Right renal pelvis (tissue), 4 donors: ENCODE measurements around the gene C1QL3. TPM values are rescaled to one million over a fixed set of nuclear protein-coding genes. Genes with fewer than 3 reads are reported as not detected.

Experiments
- DNase-seq, 4 donors: peaks; one replicate each; pipeline ENCODE4 v3.0.0-alpha.2; 2013; ENCODE audit warnings: low read depth in 4 of 4, low spot score in 3 of 4, missing footprints in 1 of 4
- polyA plus RNA-seq, 4 donors: library from polyadenylated mRNA; unstranded; fragments of 120-200 nt; gene quantifications; one replicate each; pipeline ENCODE4 v1.2.1, GENCODE V29; 2013; ENCODE audit not compliant: insufficient read length in 4 of 4

Gene C1QL3
- polyA plus RNA-seq, 4 donors = 1.4 to 3.4 (median 2.1) TPM

DNA sequence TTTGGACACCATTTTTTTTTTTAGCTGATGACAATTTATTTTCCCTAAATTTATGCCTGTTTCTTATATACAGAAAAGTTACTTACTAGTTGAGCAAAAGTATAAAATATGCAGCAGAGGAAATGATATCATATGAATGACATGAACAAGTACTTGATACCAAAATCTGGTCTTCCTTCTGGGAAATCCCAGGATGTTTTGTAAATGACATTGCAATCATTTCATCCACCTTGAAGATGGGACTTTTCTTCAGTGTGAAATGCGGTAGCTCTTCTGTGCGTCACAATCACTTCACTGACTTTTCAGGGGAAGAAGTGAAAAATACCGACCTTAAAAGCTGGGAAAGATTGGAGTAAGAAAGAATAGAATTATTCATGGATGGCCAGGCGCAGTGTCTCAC is 23.8 kb downstream of the C1QL3 start:
- DNase-seq = no peak

DNA sequence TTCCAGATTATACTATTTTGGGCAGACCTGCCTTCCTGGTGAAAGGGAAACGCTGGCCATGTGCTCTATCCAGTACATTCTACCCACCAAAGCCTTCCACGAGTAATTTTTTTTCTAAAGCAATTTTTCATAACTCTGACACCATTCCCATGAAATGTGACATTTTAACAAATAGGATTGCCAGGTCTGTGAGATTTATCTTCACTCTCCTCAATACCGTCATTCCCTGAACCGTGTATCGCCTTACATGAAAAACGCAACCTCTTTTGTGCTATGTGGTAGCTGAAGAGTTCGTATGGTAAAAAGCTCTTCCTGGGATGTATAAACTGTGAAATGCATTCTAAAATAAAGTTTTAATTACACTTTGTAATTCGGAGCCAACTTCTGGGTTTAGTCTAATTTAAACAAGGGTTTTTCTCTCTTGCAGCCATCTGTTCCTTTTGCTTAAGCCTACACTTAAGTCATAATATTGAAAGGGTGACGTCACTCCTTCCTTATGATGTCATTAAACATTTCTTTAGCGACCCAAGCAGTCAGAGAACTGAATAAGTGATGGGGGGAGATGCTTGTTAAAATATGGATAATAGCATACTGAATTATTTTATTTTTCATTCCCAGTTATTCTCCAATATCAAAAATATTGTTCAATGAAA is 27.7 kb downstream of the C1QL3 start:
- DNase-seq = no peak

DNA sequence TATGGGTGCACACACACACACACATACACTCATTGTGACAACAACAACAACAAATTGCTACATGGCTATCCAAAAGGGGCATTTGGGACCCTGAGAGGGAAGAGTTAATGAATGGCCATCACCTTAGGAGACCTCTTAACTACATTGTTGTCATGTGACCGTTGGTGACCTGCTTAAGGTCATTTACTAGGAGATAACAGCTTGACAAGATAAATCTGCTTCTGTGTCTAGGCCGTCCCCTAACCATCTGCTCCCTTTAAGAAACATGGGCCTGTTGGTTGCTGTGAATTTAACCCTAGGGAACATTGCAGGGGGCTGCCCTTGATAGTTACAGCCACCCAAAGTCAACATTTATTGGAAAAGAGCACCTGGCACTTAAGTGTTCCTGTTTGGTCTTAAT is 29.7 kb downstream of the C1QL3 start:
- no peak for DNase-seq

DNA sequence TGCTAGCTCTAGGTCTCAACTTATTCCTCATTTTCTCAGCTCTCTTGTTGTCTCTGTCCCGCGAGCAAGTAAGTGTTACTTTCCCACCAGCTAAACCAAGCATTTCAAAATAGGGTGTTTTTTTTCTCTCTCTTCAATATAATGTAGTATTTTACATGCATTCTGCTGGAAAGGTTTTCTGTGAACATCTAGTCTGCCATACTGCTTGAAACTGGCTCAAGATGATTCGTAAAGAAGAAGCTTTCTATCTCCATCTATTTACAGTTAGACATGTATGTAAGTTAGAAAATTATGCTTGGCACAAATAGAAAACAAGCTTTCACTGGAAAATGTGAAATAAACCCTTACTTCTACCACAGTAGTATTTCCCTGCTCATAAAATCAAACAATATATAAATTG is 31.2 kb downstream of the C1QL3 start:
- no peak for DNase-seq

DNA sequence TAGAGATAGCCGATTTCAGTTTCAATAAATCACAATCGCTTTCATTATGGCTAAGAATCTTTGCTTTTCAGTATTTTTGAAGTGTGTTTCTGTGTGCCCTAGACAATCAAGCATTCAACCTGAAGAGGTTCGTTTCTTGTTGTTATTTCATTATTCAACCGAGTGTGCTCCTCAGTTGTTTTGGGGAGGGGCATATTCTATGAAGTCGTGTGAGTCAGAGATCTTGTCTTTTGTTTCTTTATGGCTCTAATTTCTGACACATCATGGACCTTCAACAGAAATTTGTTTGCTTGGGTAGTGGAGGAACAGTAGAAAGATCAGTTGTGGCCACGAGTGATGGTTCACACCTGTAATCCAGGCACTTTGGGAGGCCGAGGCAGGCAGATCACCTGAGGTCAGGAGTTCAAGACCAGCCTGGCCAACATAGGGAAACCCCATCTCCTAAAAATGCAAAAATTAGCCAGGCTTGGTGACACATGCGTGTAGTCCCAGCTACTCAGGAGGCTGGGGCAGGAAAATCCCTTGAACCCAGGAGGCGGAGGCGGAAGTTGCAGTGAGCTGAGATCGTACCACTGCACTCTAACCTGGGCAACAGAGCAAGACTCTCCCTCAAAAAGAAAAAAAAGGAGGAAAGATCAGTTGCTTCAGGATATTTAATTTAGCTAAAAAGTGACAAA is 38.3 kb downstream of the C1QL3 start:
- DNase-seq = no peak

DNA sequence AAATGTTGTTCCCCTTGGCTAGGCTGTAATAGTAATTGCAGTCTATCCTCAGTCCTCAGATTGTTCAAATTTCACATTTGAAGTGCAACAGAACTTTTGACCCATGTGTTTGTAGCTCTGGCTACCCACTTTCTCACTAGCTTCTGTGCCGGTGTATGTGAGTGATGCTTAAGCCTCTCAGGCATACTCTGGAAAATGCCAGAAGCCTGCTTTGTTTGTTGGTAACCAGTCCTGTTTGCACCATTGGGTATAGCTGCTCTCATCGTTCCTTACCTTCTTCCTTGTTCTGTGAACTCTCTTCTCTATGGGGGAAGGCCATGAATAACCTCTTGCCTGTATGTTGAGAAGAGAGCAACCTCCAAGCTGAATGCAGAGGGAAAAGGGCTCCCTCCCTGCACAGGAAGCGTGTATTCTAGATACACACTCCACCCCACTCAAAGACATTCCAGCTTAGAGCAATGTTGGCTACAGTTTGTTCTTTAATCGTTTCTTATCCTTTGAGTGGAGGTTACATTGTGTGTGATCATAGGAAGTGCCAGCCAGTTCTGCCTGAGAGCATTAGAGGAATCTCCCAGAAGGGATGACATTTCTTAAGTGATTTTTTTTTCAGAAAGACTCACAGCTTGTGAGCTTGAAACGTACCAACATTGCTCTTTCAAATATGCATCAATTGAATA is 40.5 kb downstream of the C1QL3 start:
- DNase-seq = peak in 1 of 4 donors; percentile 6

DNA sequence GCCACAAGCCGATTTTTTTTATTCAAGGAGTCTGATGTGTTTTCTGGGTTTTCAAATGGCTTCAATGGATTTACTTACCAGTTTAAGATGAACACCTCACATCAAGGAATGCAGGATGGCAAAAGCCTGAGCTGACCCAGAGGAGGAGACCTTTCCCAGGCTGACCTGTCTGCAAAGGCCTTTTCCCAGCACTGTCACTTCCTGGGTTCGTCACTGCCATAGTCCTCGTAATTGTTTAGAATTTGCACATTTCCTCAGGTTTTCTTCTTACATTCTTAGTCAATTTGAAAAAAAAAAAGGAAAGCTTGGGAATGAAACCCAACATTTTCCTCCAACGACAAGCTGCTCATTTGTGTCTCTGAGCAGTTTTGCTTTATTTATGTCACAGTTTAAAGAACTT is 42.9 kb downstream of the C1QL3 start:
- no peak for DNase-seq

DNA sequence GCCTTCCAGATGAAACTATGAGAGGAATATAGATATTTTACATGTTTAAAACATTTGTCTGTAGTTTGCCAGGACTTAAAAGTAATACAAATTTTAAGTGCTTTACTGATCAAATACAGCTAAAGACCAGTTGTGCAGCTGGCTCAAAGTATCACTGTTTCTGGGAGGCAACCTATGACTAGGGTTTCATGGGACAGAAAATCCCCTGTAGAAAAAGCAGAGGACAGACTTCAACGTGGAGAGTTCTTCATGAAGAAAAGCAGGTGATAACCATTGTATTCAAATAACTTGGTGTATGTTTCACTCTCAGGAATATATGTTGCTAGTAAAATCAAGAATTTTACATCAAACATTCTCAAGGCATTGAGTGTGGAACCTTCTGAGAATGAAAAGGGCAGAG is 43.9 kb downstream of the C1QL3 start:
- no peak for DNase-seq

DNA sequence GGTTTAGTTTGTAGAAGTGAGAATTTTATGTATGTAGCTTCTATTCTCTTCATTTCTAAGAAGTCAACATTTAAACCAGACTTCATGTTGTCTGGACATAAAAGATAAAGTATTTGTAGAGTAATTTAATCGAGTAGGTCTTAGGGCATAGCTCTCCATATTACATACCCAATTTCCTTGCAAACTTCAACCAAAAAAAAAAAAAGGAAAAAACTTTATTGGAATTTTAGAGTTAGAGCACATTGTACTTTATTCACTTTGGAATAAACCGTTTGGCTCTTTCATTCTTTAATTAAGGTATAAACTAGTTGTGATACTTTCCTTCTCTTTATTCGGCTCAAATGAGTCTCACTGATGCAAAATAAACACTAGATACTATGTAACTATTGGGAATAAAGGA is 48.9 kb downstream of the C1QL3 start:
- no peak for DNase-seq

DNA sequence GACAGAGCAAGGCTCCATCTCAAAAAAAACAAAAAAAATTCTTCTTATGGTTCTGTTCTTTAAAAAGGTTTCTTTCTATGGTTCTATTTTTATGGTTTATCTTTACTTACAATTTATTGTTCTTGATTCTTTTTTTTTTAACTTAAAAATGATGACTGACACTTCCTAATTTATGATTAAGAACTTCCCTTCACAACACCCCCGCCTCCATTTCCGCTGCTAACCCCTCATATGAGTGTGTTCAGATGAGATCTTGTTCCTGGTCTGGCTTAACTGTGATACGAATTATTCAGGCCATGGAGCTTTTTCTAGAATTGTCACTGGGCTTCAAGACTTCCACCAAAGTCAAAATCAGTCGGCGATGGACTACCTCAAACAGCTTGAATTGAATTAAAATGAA is 50.9 kb downstream of the C1QL3 start:
- DNase-seq = no peak

DNA sequence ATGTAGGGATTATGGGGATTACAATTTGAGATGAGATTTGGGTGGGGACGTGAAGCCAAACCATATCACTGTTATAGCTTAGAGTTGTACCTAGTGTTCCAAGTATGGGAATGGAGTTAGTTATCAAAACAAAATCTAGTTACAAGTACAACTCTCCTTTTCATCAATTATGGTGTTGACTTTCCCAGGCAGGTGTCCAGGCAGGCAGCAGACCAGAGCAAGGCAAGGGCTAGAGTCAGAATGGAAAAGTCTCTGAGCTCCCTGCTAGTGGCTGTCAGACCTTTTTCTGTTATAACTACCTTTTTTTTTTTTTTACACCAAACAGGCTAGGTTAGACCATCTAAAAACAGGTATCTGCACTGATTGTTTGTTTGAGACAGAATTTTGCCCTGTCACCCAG is 55.7 kb downstream of the C1QL3 start:
- DNase-seq = no peak

Other genes with a start within 250 kb of the C1QL3 start
- gene PTER, start 84.9 kb downstream of the C1QL3 start, polyA plus RNA-seq = 10 to 100 TPM; 18.3 to 25.1 (median 22.1) TPM